GM19023 (cell line): ENCODE data around the gene GTPBP3.
A peak's percentile ranks its signal among the peaks of the same experiment; 100 is the strongest.
"Not testable (repeated sequence)": the region's sequence is repeated elsewhere in the genome, so short reads cannot be mapped to it uniquely, and the experiment has no call there.

Experiments used
- ATAC-seq: cut with Tn5 transposase; IDR thresholded peaks from one replicate; pipeline ENCODE4 v1.9.1; 2021; ENCODE audit warnings: mild to moderate bottlenecking, moderate library complexity; ENCODE audit not compliant: unreplicated experiment

GTPBP3 gene

GRCh38 chr19:17336872-17337674 lies at the start of gene GTPBP3:
TSS of gene GTPBP3 (plus strand) at chr19:17337553. CDS start at chr19:17337612, 59 bp downstream.
- ATAC-seq = peak; percentile 68

DNA sequence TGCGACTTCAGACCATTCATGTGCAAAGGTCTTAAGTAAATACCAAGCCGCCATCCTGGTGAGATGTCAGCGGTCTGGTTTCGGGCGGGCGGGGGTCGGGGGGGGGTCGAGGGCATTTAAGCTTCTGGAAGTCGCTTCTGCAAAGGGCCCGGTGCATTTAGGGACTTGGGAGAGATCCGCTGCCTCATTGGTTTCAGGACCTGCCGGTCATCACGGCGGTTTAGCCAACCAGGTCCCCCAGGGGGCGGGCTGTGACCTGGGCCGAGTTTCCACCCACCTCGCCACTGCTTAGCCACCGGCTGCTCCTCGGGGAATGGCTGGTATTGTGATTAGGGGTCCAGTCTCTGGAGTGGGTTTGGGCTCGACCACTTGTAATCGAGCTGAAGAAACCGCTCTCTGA lies 47.9 kb upstream of the GTPBP3 start:
- no peak for ATAC-seq

DNA sequence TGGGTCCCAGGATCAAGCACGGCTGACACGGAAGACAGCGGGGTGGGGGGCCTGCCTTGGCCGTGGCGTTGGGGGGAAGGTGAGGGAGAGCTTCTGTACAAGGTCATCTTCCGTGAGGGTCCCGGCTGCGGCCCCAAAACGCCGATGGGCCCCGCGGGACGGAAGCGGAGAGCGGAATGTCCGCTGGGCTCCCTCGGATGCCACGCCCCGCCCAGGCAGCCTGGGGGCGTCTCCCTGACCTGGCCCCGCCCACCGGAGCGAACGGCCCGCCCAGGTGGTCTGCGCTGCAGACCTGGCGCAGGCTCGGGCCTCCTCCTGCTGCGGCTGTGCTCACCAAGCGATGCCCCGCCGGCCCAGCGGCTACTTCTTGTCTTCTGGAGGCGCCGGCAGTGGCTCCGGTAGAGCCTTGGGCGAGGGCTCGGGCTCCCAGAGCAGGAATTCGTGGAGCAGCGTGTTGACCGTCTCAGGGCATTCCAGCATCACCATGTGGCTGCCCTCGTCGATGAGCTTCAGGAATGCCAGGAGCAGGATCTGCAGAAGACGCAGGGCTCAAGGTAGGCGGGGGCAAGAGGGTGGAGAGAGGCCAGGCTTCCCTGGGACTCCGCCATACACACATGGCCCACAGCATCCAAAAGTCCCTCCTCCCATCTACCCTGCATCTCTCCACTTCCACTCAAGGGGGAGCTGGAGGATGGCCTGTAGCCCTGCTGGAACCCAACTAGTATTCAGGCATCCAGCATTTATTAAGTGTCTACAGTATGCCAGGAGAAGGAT lies 44.9 kb upstream of the GTPBP3 start:
- peak; percentile 81 for ATAC-seq

DNA sequence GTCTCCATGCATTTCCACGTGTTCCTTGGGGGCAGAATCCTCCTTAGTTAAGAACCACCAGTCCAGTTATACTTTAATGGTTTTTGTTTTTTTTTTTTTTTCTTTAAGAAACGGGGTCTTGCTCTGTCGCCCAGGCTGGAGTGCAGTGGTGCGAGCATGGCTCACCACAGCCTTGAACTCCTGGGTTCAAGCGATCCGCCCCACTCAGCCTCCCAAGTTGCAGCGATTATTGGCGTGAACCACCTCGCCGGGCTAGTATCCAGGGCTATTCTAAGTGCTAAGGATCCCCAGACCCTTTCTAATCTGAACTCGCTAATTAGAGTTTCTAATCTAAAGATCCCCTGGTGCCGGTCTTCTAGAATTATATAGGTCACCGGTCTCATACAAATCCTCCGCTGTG lies 43.7 kb upstream of the GTPBP3 start:
- ATAC-seq = no peak

DNA sequence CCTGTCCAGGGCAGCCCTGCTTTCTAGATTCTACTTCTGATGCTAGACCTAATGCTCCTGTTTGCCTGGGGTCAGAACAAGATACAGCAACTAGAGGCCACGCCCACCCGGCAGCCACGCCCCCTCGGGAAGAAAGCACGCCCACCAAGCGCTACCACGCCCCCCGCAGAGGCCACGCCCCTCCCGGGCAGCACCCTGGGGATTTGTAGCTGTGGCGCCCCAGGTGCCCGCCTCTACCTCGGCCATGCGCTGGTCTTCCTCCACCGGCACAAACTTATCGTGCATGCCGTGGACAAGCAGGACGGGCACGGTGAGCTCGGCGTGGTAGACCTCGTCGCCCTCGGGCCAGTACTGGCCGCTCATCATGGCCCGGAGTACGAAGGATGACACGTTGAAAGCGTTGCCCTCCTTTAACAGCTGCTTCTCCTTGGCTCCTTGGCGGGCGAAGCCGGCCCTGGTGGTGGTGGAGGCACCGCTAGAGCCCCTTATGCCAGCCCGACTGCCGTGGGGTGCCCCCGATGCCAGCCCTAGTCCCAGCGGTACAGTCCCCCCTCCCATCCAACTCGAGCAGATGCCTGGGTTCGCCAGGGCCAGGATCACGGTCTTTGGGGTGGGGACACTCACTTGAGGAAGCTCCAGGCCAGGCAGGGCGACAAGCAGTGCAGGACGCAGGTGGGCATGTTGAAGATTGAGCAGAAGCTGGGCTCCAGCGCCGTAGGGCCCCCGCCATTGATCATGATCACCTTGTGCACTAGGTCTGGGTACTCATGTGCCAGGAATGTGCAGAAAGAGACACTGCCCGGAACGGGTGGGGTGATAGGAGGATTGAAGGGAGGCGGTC lies 43.1 kb upstream of the GTPBP3 start:
- no peak for ATAC-seq

GRCh38 chr19:17295551-17295950 lies 41.8 kb upstream of the GTPBP3 start:
- not testable (repeated sequence) for ATAC-seq

- no peak for ATAC-seq
Measured at GRCh38 chr19:17296273-17296672, 41.1 kb upstream of the GTPBP3 start.

GRCh38 chr19:17296976-17297375 lies 40.4 kb upstream of the GTPBP3 start:
- ATAC-seq = no peak

DNA sequence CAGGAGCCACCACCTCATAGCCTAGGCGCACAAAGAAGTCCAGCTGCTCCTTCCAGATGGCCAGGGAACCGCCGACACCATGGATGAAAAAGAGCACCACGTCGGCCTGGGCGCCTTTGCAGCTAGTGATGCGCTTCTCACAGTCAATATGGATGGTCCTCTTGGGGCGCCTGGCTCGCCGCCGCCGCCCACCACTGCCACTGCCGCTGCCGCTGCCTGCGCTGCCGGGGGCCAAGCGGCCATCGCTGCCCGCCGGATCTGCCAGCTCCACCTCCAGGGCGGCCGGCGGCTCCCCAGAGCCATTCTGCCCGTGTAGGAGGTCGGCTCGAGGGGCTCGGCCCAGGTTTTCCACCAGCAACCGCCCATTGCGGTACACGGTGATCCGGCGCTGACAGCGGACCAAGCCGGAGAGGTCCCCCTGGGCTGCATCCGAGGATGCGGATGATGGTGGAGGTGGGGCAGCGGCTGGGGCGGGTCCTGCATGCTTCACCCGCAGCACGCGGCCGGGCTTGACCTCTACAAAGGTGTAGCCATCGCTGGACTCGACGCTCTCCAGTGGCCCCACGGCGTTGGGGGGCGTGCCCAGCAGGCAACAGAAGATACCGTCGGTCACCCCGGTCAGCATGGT lies 36.2 kb upstream of the GTPBP3 start:
- no peak for ATAC-seq

DNA sequence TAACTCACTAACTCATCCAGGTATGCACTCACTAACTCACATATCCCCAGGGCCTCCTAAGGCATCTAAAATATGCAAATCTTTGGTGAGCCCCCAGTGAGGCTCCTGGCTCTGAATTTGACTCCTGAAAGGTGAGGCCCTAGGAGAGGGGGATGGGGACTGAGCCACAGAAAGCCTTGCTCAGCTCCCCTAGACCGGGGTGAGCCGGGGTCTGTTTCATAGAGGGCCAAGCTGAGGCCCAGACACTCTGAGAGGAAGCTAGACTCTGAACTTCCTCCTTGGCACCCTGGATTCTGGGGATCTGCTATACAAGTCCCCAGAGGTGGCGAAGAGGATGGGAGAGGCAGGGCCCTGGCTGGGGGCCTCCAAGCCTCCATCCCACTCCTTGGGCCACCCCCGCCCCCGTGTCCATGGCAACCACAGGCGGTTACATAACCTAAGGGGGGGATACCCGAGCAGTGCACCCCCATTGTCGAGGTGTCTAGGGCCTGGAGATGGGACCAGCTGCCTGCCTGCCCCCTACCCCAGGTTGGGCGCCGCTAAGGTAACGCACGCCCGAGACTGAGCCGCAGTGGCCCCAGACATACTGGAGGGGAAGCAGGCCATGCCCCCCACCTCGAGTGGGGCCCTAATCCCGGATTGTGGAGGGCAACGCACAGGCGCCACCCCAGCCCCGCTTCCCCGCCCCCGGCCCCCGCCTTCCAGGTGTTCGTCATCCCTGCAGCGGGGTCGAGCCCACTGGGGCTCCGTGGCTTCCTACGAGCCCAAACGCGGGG lies 34.8 kb upstream of the GTPBP3 start:
- no peak for ATAC-seq

- ATAC-seq = peak; percentile 67
Measured at GRCh38 chr19:17303167-17303939, 34.0 kb upstream of the GTPBP3 start, which contains the start of gene ABHD8. TSS of gene ABHD8 (minus strand) at chr19:17303425. CDS start at chr19:17301616, 1,809 bp downstream.

GRCh38 chr19:17303940-17304267 lies 33.4 kb upstream of the GTPBP3 start:
- ATAC-seq = no peak

DNA sequence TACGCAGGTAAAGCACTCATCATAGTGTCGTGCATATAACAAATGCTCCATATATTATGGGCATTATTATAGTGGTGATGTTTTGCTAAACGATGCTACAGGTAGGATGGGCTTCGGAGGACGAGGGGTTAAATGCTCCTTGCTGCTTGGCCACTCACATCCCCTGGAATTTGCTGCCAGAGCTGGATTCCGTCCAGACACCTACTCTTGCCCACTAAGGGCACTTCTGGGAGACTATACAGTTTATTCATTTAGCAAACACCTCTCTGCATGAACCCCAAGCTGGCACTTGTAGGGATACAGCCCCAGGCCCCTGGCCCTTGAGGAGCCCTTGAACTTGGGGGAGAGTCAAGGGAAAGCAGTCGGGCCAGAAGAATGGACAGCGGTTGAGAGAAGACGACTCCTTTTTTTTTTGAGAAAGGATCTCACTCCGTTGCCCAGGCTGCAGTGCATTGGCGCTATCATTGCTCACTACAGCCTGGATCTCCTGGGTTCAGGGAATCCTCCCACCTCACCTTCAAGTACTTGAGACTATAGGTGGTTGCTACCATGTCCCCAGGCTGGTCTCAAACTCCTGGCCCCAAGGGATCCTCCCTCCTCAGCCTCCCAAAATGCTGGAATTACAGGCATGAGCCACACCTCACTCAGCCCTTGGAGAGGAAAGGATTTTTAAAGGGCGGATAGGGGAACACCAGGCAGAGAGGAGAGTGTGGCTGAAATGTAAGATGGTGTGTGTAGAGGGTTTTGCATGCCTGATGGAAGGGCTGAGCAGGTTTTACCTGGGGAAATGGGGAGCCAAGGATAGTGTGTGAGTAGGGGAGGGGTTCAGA lies 32.8 kb upstream of the GTPBP3 start:
- no peak for ATAC-seq

GRCh38 chr19:17305216-17305516 lies 32.2 kb upstream of the GTPBP3 start:
- no peak for ATAC-seq

DNA sequence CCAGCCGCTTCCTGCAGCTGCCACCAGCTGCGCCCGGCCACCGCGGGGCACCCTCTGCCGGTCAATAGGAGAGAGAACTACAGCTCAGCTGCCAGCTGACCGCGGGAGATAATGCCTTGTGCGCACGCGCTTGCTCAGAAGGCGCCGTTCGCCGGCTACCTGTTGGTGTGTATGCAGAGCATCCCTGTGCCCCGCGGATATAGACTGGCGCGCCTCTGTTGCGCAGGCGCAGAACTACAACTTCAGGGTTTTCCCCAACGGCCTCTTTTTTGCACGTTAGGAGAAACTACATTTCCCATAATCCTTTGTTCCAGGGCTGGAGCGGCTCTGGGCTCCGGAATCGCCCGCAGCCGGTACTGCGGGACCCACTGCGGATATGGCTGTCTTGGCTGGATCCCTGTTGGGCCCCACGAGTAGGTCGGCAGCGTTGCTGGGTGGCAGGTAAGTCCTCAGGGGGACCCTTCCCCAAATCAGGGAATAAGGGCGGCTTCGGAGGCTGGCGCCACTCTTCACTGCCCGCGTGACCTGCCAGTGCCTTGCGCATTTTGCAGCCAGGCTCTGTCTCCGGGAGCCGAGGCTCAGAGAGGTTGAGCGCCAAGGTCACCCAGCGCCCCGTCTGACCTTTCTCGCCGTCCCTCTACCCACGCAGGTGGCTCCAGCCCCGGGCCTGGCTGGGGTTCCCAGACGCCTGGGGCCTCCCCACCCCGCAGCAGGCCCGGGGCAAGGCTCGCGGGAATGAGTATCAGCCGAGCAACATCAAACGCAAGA lies 31.7 kb upstream of the GTPBP3 start, which contains the start of gene MRPL34:
Gene MRPL34, plus strand, starts transcription at position 356 of the 768 bp plus-strand sequence. Its CDS starts 21 bp downstream, at position 377.
- ATAC-seq = peak; percentile 53

DNA sequence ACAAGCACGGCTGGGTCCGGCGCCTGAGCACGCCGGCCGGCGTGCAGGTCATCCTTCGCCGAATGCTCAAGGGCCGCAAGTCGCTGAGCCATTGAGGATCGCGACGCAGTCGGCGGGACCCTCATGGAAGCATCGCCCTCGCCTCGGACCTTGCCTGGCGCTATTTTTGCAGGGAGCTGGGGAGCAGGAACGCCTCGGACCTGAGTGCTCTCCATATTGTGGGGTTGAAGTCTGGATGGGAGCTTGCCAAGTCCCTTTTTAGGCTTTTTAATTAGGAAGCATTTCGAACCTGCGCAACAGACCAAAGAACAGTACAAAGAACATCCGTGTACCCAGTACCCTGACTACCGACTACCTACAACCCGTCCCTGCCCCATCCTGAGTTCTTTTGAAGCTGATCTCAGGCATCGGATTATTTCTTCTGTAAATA lies 31.1 kb upstream of the GTPBP3 start:
- no peak for ATAC-seq

GRCh38 chr19:17307876-17308377 lies 29.4 kb upstream of the GTPBP3 start:
- ATAC-seq = no peak
